Measurements from ENCODE around the gene KIF1C. TPM values are rescaled to one million over a fixed set of nuclear protein-coding genes. Genes with fewer than 3 reads are reported as not detected.

Gene KIF1C
- total and polyA plus RNA-seq, 9 of the 15 experiments (the other 6 are each of a cell fraction or from before 2014, with no cell fraction given), result 0.38 to 68.4 (median 25.1) TPM

DNA sequence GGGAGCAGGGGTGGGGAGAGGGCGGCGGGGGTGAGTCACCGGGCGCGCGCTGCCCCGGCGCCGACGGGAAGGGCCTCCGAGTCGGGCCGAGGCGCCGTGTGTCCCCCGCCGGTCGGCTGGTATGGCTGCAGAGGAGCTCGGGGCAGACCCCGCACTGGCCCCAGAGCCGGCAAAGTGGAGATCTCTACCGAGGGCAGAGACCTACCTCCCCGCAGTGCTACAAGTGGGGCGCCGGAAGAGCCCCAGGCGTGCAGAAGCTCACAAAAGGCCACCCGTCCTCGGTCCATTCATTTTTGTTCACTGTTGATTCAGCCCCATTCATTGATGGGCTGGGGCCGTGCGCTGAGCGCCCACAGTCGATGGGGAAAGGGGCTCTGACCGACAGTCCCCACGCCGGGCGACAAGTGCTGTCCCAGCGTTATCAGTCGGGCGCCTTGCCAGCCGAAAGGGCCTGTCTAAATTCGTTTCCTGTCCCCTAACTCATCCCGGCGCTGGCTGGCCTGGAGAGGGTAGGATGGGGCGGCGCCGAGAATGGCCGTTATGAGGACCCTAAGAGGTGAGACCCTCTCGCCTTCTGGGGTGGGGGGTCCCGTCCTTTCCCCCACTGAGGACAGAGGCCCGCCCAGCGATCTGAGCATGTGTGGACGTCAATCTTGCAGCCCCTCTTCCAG, 47.5 kb upstream of the KIF1C start (continued):
- TF ChIP-seq, protein P1, sequence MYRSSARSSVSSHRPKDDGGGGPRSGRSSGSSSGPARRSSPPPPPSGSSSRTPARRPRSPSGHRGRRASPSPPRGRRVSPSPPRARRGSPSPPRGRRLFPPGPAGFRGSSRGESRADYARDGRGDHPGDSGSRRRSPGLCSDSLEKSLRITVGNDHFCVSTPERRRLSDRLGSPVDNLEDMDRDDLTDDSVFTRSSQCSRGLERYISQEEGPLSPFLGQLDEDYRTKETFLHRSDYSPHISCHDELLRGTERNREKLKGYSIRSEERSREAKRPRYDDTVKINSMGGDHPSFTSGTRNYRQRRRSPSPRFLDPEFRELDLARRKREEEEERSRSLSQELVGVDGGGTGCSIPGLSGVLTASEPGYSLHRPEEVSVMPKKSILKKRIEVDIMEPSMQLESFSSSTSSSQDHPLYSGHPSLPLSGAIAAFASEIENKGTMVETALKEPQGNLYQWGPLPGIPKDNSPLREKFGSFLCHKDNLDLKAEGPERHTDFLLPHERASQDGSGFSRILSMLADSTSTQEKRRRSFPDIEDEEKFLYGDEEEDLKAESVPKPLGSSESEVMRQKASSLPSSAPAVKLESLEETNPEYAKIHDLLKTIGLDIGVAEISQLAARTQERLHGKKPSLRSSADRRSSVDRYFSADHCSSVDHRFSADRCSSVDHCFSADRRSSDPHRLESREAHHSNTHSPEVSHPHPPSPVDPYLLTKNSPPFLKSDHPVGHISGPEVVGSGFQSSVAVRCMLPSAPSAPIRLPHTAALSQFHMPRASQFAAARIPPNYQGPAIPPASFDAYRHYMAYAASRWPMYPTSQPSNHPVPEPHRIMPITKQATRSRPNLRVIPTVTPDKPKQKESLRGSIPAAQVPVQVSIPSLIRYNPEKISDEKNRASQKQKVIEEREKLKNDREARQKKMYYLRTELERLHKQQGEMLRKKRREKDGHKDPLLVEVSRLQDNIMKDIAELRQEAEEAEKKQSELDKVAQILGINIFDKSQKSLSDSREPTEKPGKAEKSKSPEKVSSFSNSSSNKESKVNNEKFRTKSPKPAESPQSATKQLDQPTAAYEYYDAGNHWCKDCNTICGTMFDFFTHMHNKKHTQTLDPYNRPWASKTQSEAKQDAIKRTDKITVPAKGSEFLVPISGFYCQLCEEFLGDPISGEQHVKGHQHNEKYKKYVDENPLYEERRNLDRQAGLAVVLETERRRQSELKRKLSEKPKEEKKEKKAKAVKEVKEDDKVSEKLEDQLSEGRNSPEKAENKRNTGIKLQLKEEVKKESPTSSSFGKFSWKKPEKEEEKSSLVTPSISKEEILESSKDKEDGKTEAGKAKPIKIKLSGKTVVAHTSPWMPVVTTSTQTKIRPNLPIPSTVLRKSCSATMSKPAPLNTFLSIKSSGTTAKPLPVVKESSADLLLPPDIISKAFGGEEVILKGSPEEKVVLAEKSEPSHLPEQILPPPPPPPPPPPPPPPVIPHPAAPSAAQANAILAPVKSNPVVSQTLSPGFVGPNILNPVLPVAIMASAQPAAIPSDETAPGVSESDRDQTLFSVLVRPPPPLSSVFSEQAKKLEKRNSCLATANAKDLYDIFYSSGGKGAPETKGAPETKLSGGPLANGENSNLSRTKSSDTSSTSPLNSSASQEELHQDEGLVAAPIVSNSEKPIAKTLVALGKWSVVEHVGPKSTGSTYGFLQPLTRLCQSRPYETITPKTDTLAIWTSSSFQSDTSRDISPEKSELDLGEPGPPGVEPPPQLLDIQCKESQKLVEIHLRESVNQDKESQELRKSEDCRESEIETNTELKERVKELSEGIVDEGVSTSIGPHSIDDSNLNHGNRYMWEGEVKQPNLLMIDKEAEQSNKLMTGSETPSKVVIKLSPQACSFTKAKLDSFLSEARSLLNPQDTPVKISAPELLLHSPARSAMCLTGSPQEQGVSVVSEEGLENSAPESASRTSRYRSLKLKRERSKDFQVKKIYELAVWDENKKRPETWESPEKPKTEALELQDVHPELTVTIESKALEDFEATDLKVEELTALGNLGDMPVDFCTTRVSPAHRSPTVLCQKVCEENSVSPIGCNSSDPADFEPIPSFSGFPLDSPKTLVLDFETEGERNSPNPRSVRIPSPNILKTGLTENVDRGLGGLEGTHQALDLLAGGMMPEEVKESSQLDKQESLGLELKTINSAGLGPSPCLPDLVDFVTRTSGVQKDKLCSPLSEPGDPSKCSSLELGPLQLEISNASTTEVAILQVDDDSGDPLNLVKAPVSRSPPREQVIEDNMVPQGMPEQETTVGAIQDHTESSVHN (IDR thresholded peaks at IDR 0.05; ENCODE audit: borderline replicate concordance in 1 of 2, low read depth in 1 of 2), result no peak
- TF ChIP-seq, protein P2, sequence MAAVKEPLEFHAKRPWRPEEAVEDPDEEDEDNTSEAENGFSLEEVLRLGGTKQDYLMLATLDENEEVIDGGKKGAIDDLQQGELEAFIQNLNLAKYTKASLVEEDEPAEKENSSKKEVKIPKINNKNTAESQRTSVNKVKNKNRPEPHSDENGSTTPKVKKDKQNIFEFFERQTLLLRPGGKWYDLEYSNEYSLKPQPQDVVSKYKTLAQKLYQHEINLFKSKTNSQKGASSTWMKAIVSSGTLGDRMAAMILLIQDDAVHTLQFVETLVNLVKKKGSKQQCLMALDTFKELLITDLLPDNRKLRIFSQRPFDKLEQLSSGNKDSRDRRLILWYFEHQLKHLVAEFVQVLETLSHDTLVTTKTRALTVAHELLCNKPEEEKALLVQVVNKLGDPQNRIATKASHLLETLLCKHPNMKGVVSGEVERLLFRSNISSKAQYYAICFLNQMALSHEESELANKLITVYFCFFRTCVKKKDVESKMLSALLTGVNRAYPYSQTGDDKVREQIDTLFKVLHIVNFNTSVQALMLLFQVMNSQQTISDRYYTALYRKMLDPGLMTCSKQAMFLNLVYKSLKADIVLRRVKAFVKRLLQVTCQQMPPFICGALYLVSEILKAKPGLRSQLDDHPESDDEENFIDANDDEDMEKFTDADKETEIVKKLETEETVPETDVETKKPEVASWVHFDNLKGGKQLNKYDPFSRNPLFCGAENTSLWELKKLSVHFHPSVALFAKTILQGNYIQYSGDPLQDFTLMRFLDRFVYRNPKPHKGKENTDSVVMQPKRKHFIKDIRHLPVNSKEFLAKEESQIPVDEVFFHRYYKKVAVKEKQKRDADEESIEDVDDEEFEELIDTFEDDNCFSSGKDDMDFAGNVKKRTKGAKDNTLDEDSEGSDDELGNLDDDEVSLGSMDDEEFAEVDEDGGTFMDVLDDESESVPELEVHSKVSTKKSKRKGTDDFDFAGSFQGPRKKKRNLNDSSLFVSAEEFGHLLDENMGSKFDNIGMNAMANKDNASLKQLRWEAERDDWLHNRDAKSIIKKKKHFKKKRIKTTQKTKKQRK (IDR thresholded peaks at IDR 0.05; ENCODE audit: borderline replicate concordance, low read depth, low read length), result no peak
- TF ChIP-seq, protein P3, sequence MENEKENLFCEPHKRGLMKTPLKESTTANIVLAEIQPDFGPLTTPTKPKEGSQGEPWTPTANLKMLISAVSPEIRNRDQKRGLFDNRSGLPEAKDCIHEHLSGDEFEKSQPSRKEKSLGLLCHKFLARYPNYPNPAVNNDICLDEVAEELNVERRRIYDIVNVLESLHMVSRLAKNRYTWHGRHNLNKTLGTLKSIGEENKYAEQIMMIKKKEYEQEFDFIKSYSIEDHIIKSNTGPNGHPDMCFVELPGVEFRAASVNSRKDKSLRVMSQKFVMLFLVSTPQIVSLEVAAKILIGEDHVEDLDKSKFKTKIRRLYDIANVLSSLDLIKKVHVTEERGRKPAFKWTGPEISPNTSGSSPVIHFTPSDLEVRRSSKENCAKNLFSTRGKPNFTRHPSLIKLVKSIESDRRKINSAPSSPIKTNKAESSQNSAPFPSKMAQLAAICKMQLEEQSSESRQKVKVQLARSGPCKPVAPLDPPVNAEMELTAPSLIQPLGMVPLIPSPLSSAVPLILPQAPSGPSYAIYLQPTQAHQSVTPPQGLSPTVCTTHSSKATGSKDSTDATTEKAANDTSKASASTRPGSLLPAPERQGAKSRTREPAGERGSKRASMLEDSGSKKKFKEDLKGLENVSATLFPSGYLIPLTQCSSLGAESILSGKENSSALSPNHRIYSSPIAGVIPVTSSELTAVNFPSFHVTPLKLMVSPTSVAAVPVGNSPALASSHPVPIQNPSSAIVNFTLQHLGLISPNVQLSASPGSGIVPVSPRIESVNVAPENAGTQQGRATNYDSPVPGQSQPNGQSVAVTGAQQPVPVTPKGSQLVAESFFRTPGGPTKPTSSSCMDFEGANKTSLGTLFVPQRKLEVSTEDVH (IDR thresholded peaks at IDR 0.05; ENCODE audit: low read depth, partially characterized antibody), result no peak
- TF ChIP-seq ZNF830 (CRISPR knock-in tag; IDR thresholded peaks at IDR 0.05) (no peak), ZNF583 (CRISPR knock-in tag; IDR thresholded peaks at IDR 0.05) (no peak), POLR2AphosphoS5 (IDR thresholded peaks at IDR 0.05; ENCODE audit: control insufficient read depth, insufficient read depth, low read depth, low read length) (no peak), HOXB6 (CRISPR knock-in tag; IDR thresholded peaks at IDR 0.05; ENCODE audit: borderline replicate concordance) (no peak)
- TF ChIP-seq, protein P4, sequence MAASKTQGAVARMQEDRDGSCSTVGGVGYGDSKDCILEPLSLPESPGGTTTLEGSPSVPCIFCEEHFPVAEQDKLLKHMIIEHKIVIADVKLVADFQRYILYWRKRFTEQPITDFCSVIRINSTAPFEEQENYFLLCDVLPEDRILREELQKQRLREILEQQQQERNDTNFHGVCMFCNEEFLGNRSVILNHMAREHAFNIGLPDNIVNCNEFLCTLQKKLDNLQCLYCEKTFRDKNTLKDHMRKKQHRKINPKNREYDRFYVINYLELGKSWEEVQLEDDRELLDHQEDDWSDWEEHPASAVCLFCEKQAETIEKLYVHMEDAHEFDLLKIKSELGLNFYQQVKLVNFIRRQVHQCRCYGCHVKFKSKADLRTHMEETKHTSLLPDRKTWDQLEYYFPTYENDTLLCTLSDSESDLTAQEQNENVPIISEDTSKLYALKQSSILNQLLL (CRISPR knock-in tag; IDR thresholded peaks at IDR 0.05; ENCODE audit: borderline replicate concordance), result no peak
- TF ChIP-seq, protein P5, sequence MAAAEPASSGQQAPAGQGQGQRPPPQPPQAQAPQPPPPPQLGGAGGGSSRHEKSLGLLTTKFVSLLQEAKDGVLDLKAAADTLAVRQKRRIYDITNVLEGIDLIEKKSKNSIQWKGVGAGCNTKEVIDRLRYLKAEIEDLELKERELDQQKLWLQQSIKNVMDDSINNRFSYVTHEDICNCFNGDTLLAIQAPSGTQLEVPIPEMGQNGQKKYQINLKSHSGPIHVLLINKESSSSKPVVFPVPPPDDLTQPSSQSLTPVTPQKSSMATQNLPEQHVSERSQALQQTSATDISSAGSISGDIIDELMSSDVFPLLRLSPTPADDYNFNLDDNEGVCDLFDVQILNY (CRISPR knock-in tag; IDR thresholded peaks at IDR 0.05), result no peak

Data from K562 (cell line).